Loucy (cell line): ENCODE data around the gene FUT7.

Experiments
- EZH2phosphoT487 ChIP-seq: fragments of 200-600 bp; IDR thresholded peaks from 2 replicates; pipeline ENCODE4 v1.6.1; 2018; ENCODE audit warnings: antibody characterized with exemption, mild to moderate bottlenecking, moderate library complexity, borderline replicate concordance
- TF ChIP-seq, protein P1 (sequence below): fragments of 200-600 bp; sonication (generic); conservative IDR thresholded peaks from 2 replicates; pipeline ENCODE4 v1.5.1; 2014; ENCODE audit warnings: mild to moderate bottlenecking, antibody characterized with exemption, low read length

- TF ChIP-seq, protein P1, sequence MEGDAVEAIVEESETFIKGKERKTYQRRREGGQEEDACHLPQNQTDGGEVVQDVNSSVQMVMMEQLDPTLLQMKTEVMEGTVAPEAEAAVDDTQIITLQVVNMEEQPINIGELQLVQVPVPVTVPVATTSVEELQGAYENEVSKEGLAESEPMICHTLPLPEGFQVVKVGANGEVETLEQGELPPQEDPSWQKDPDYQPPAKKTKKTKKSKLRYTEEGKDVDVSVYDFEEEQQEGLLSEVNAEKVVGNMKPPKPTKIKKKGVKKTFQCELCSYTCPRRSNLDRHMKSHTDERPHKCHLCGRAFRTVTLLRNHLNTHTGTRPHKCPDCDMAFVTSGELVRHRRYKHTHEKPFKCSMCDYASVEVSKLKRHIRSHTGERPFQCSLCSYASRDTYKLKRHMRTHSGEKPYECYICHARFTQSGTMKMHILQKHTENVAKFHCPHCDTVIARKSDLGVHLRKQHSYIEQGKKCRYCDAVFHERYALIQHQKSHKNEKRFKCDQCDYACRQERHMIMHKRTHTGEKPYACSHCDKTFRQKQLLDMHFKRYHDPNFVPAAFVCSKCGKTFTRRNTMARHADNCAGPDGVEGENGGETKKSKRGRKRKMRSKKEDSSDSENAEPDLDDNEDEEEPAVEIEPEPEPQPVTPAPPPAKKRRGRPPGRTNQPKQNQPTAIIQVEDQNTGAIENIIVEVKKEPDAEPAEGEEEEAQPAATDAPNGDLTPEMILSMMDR: no peak
- TF ChIP-seq EZH2phosphoT487: no peak
Observed at GRCh38 chr9:137071282-137071681, 39.4 kb upstream of the FUT7 start.
